ENCODE data around the gene RXFP3.

DNA sequence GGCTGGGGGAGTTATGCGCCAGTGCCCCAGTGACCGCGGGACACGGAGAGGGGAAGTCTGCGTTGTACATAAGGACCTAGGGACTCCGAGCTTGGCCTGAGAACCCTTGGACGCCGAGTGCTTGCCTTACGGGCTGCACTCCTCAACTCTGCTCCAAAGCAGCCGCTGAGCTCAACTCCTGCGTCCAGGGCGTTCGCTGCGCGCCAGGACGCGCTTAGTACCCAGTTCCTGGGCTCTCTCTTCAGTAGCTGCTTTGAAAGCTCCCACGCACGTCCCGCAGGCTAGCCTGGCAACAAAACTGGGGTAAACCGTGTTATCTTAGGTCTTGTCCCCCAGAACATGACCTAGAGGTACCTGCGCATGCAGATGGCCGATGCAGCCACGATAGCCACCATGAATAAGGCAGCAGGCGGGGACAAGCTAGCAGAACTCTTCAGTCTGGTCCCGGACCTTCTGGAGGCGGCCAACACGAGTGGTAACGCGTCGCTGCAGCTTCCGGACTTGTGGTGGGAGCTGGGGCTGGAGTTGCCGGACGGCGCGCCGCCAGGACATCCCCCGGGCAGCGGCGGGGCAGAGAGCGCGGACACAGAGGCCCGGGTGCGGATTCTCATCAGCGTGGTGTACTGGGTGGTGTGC lies at the start of gene RXFP3:
- TF ChIP-seq, protein P1, sequence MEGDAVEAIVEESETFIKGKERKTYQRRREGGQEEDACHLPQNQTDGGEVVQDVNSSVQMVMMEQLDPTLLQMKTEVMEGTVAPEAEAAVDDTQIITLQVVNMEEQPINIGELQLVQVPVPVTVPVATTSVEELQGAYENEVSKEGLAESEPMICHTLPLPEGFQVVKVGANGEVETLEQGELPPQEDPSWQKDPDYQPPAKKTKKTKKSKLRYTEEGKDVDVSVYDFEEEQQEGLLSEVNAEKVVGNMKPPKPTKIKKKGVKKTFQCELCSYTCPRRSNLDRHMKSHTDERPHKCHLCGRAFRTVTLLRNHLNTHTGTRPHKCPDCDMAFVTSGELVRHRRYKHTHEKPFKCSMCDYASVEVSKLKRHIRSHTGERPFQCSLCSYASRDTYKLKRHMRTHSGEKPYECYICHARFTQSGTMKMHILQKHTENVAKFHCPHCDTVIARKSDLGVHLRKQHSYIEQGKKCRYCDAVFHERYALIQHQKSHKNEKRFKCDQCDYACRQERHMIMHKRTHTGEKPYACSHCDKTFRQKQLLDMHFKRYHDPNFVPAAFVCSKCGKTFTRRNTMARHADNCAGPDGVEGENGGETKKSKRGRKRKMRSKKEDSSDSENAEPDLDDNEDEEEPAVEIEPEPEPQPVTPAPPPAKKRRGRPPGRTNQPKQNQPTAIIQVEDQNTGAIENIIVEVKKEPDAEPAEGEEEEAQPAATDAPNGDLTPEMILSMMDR (IDR thresholded peaks at IDR 0.05), result no peak
- no peak for TF ChIP-seq ZFX (IDR thresholded peaks at IDR 0.05; ENCODE audit: borderline replicate concordance)

Measured in 22Rv1 (cell line).